ENCODE data around the gene MPRIP.

GRCh38 chr17:17107891-17108431 is 65.7 kb downstream of the MPRIP start:
- no peak for TF ChIP-seq CTCF (IDR thresholded peaks at IDR 0.05)
- no peak for TF ChIP-seq POLR2A (IDR thresholded peaks at IDR 0.05)
